Loucy (cell line): Measurements from ENCODE around the gene CROCC2.

Source experiments
- H2AFZ ChIP-seq: fragments of 200-600 bp; sonication (generic); 2 replicates; pipeline ENCODE4 v1.6.0; 2016; ENCODE audit warnings: antibody characterized with exemption, mild to moderate bottlenecking, low read length, moderate library complexity
- H3F3A ChIP-seq: fragments of 200-600 bp; 2 replicates; pipeline ENCODE4 v1.6.0; 2016; ENCODE audit warnings: antibody characterized with exemption, low read depth, mild to moderate bottlenecking
- H3K27me3 ChIP-seq: fragments of 200-600 bp; sonication (generic); 2 replicates; pipeline ENCODE4 v1.6.1; 2014; ENCODE audit warnings: low read length, mild to moderate bottlenecking; ENCODE audit not compliant: insufficient read depth, poor library complexity, severe bottlenecking
- H3K36me3 ChIP-seq: fragments of 200-600 bp; sonication (generic); 2 replicates; pipeline ENCODE4 v1.6.1; 2016; ENCODE audit warnings: low read length; ENCODE audit not compliant: insufficient read depth
- H3K4me1 ChIP-seq: fragments of 200-600 bp; sonication (generic); 2 replicates; pipeline ENCODE4 v1.5.1; 2014; ENCODE audit warnings: low read length, mild to moderate bottlenecking; ENCODE audit not compliant: insufficient read depth, poor library complexity, severe bottlenecking
- H3K4me2 ChIP-seq: fragments of 200-600 bp; sonication (generic); 2 replicates; pipeline ENCODE4 v1.6.0; 2014; ENCODE audit warnings: antibody characterized with exemption, low read length, low read depth, mild to moderate bottlenecking; ENCODE audit not compliant: poor library complexity, severe bottlenecking
- H3K4me3 ChIP-seq: fragments of 200-600 bp; sonication (generic); 2 replicates; pipeline ENCODE4 v1.5.1; 2014; ENCODE audit warnings: low read length, mild to moderate bottlenecking, mixed read lengths; ENCODE audit not compliant: poor library complexity, severe bottlenecking
- H3K79me2 ChIP-seq: fragments of 200-600 bp; sonication (generic); 2 replicates; pipeline ENCODE4 v1.6.1; 2014; ENCODE audit warnings: low read length; ENCODE audit not compliant: insufficient read depth
- H3K9ac ChIP-seq: fragments of 200-600 bp; sonication (generic); 2 replicates; pipeline ENCODE4 v1.6.0; 2014; ENCODE audit warnings: mild to moderate bottlenecking, low read depth, low read length, moderate library complexity; ENCODE audit not compliant: poor library complexity, severe bottlenecking
- H3K9me2 ChIP-seq: fragments of 200-600 bp; sonication (generic); replicated peaks from 2 replicates; pipeline ENCODE4 v1.6.1; 2016; ENCODE audit warnings: low read depth, low read length, mixed read lengths
- H3K9me3 ChIP-seq: fragments of 200-600 bp; sonication (generic); 2 replicates; pipeline ENCODE4 v1.6.1; 2014; ENCODE audit warnings: mild to moderate bottlenecking, antibody characterized with exemption, low read length, low read depth; ENCODE audit not compliant: insufficient read depth
- H4K20me1 ChIP-seq: fragments of 200-600 bp; sonication (generic); 2 replicates; pipeline ENCODE4 v1.6.0; 2014; ENCODE audit warnings: antibody characterized with exemption, low read length, mild to moderate bottlenecking; ENCODE audit not compliant: insufficient read depth, poor library complexity, severe bottlenecking
- CTCF ChIP-seq: fragments of 200-600 bp; sonication (generic); conservative IDR thresholded peaks from 2 replicates; pipeline ENCODE4 v1.5.1; 2014; ENCODE audit warnings: mild to moderate bottlenecking, antibody characterized with exemption, low read length
- EZH2phosphoT487 ChIP-seq: fragments of 200-600 bp; IDR thresholded peaks from 2 replicates; pipeline ENCODE4 v1.6.1; 2018; ENCODE audit warnings: antibody characterized with exemption, mild to moderate bottlenecking, moderate library complexity, borderline replicate concordance

The CROCC2 gene

GRCh38 chr2:241011296-241011600, 105.1 kb downstream of the CROCC2 start:
- Histone ChIP-seq H3K4me2 (no peak overlapping the region), H3K4me3 (no peak overlapping the region), H4K20me1 (no peaks in the 10 kb centered on the region), H3K79me2 (no peaks in the 10 kb centered on the region), H2AFZ (no peak overlapping the region), H3K9me3 (peaks cover 2% of the 10 kb centered on the region; the same call in 1 of the 2 replicates), H3K27me3 (no peaks in the 10 kb centered on the region), H3F3A (no peaks in the 10 kb centered on the region), H3K4me1 (no peaks in the 10 kb centered on the region), H3K9ac (no peak overlapping the region), H3K9me2 (no peaks in the 10 kb centered on the region), H3K36me3 (no peaks in the 10 kb centered on the region)
- TF ChIP-seq CTCF, result no peak

GRCh38 chr2:241011751-241012510, 105.8 kb downstream of the CROCC2 start:
- Histone ChIP-seq H3K4me2 (no peak overlapping the region), H3K79me2 (no peaks in the 10 kb centered on the region), H3K9ac (no peak overlapping the region), H3K9me2 (no peaks in the 10 kb centered on the region), H3K9me3 (peaks cover 2% of the 10 kb centered on the region; the same call in 1 of the 2 replicates), H3K4me3 (no peak overlapping the region), H3K36me3 (no peaks in the 10 kb centered on the region), H2AFZ (no peak overlapping the region), H3K4me1 (no peaks in the 10 kb centered on the region), H4K20me1 (no peaks in the 10 kb centered on the region), H3F3A (no peaks in the 10 kb centered on the region), H3K27me3 (no peaks in the 10 kb centered on the region)
- TF ChIP-seq EZH2phosphoT487 (no peak), CTCF (no peak)

- H3F3A ChIP-seq, result no peaks in the 10 kb centered on the region
- no peaks in the 10 kb centered on the region for H4K20me1 ChIP-seq
- H3K4me2 ChIP-seq, result no peak overlapping the region
- no peak overlapping the region for H2AFZ ChIP-seq
- H3K4me3 ChIP-seq, result no peak overlapping the region
- no peaks in the 10 kb centered on the region for H3K4me1 ChIP-seq
- H3K9me3 ChIP-seq, result no peaks in the 10 kb centered on the region; the same call in 1 of the 2 replicates
- no peaks in the 10 kb centered on the region for H3K9me2 ChIP-seq
- no peaks in the 10 kb centered on the region for H3K79me2 ChIP-seq
- H3K36me3 ChIP-seq, result no peaks in the 10 kb centered on the region
- no peaks in the 10 kb centered on the region for H3K27me3 ChIP-seq
- no peak for TF ChIP-seq CTCF
- TF ChIP-seq EZH2phosphoT487, result no peak
- H3K9ac ChIP-seq, result no peak overlapping the region
These were observed 108.1 kb downstream of the CROCC2 start for GRCh38 chr2:241014224-241014623.
